Lower leg skin (tissue), 4 donors: ENCODE measurements around the gene CUTA. TPM values are rescaled to one million over a fixed set of nuclear protein-coding genes. Genes with fewer than 3 reads are reported as not detected.

Source experiments
- DNase-seq, 2 donors: peaks; one replicate each; pipeline ENCODE4 v3.0.0-alpha.2; 2019; ENCODE audit warnings: low spot score in 2 of 2
- H3K4me3 ChIP-seq: fragments of 200-600 bp; sonication (generic); 2 replicates; pipeline ENCODE4 v1.5.1; 2017; ENCODE audit warnings: mild to moderate bottlenecking, low read depth; ENCODE audit not compliant: poor library complexity, severe bottlenecking
- POLR2A ChIP-seq, 2 donors: fragments of 450-650 bp; IDR thresholded peaks; one replicate each; pipeline ENCODE4 v1.6.1; 2016 to 2017; ENCODE audit warnings: antibody characterized with exemption in 2 of 2, mild to moderate bottlenecking in 1 of 2, moderate library complexity in 1 of 2
- WGBS, 2 donors: methylation state at CpG; one replicate each; pipeline ENCODE4 v1.1.5; 2018; 5-methylcytosine and 5-hydroxymethylcytosine counted together
- intact Hi-C: fragments of 100-400 bp; cut with DNase I; formaldehyde crosslinking; loops from one replicate; pipeline ENCODE4 v1.15.0; 2023; ENCODE audit warnings: low total_unique reads
- total RNA-seq, 4 donors: library from RNA; depleted of rRNA; stranded (reverse); fragments of >200 nt; gene quantifications; one replicate each; pipeline ENCODE4 v1.1.0, GENCODE V29; 2016
- TF ChIP-seq, protein P1 (sequence below), 3 donors: fragments of 450-650 bp; IDR thresholded peaks; one replicate each; pipeline ENCODE4 v1.5.1; 2016; ENCODE audit warnings: antibody characterized with exemption in 3 of 3, mild to moderate bottlenecking in 3 of 3, moderate library complexity in 2 of 3

The CUTA gene
- total RNA-seq, 4 donors from 2014 or later, result 96.5 to 162 (median 153) TPM

- TF ChIP-seq POLR2A (IDR thresholded peaks at IDR 0.05), result no peak
- TF ChIP-seq, protein P1, sequence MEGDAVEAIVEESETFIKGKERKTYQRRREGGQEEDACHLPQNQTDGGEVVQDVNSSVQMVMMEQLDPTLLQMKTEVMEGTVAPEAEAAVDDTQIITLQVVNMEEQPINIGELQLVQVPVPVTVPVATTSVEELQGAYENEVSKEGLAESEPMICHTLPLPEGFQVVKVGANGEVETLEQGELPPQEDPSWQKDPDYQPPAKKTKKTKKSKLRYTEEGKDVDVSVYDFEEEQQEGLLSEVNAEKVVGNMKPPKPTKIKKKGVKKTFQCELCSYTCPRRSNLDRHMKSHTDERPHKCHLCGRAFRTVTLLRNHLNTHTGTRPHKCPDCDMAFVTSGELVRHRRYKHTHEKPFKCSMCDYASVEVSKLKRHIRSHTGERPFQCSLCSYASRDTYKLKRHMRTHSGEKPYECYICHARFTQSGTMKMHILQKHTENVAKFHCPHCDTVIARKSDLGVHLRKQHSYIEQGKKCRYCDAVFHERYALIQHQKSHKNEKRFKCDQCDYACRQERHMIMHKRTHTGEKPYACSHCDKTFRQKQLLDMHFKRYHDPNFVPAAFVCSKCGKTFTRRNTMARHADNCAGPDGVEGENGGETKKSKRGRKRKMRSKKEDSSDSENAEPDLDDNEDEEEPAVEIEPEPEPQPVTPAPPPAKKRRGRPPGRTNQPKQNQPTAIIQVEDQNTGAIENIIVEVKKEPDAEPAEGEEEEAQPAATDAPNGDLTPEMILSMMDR (IDR thresholded peaks at IDR 0.05), result no peak
- no peak for DNase-seq
- 1% methylated on average over 18 to 31 of the region's 31 CpGs for WGBS, 2 donors
- H3K4me3 ChIP-seq, result peak overlapping the region; percentile 17
- intact Hi-C loops, result no loop called here
These were observed 25.8 kb downstream of the CUTA start for GRCh38 chr6:33391922-33392594.

- intact Hi-C loops, result no loop called here
- DNase-seq, result peak; percentile 99 to 100
- 0% methylated on average over 29 to 54 of the region's 67 CpGs for WGBS, 2 donors
- no peak for TF ChIP-seq POLR2A (IDR thresholded peaks at IDR 0.05)
- TF ChIP-seq, protein P1 (IDR thresholded peaks at IDR 0.05), result peak in 2 of 3 donors; percentile 78 to 99
- H3K4me3 ChIP-seq, result peak within 1 kb of the TSS; percentile 17
These were observed 26.5 kb downstream of the CUTA start, which contains the start of gene KIFC1 for GRCh38 chr6:33391278-33391921. TSS of gene KIFC1 (plus strand) at chr6:33391823. CDS start at chr6:33391986, 163 bp downstream.

GRCh38 chr6:33390767-33391277 lies 27.1 kb downstream of the CUTA start:
- H3K4me3 ChIP-seq, result no peak overlapping the region
- no peak for TF ChIP-seq POLR2A (IDR thresholded peaks at IDR 0.05)
- TF ChIP-seq, protein P1 (IDR thresholded peaks at IDR 0.05), result no peak
- DNase-seq, result no peak
- intact Hi-C loops, result no loop called here
- 74 to 78% methylated on average over 9 of the region's 9 CpGs for WGBS, 2 donors

GRCh38 chr6:33390173-33390572 lies 27.7 kb downstream of the CUTA start:
- intact Hi-C loops, result no loop called here
- H3K4me3 ChIP-seq, result no peak overlapping the region
- no peak for TF ChIP-seq POLR2A (IDR thresholded peaks at IDR 0.05)
- TF ChIP-seq, protein P1 (IDR thresholded peaks at IDR 0.05), result no peak
- no peak for DNase-seq
- 87 to 95% methylated on average over 2 of the region's 2 CpGs for WGBS, 2 donors

GRCh38 chr6:33384581-33385020 lies 33.3 kb downstream of the CUTA start:
- intact Hi-C loops, result no loop called here
- TF ChIP-seq POLR2A (IDR thresholded peaks at IDR 0.05), result no peak
- TF ChIP-seq, protein P1 (IDR thresholded peaks at IDR 0.05), result no peak
- no peak for DNase-seq
- H3K4me3 ChIP-seq, result no peak overlapping the region
- 15 to 21% methylated on average over 4 of the region's 4 CpGs for WGBS, 2 donors
